Astrocyte of the spinal cord (primary cell): ENCODE results near the gene CD302.
"Not testable (repeated sequence)": the region's sequence is repeated elsewhere in the genome, so short reads cannot be mapped to it uniquely, and the experiment has no call there.

ENCODE experiments used
- DNase-seq: peaks from one replicate; pipeline ENCODE4 v3.0.0; 2011; ENCODE audit warnings: low read depth, low spot score
- H3K4me3 ChIP-seq: 2 replicates; pipeline ENCODE4 v1.5.1; 2011; ENCODE audit warnings: low read depth, mild to moderate bottlenecking, low read length, moderate library complexity
- CTCF ChIP-seq: IDR thresholded peaks from 2 replicates; pipeline ENCODE4 v1.5.1; 2012; ENCODE audit warnings: low read depth, mild to moderate bottlenecking, low read length, inconsistent platforms
- in situ Hi-C: cut with HindIII; loops from 2 replicates; pipeline ENCODE4 v1.10.0; 2017; ENCODE audit warnings: low sequenced_read_pairs

Gene CD302

DNA sequence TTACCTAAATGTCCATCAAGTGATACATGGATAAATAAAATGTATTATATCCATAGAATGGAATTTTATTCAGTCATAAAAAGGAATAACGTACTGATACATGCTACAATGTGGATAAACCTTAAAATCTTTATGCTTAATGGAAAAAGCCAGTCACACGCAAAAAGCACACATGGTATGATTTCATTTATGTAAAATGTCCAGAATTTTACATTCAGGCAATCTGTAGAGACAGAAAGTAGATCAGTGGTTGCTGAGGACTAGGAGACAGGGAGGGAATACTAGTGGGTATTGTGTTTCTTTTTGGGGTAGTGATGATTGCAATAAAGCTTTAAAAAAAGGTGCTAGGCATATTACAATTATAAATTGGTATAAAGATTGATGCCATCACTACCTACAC is 30.7 kb upstream of the CD302 start:
- H3K4me3 ChIP-seq = no peak overlapping the region
- in situ Hi-C loops = no loop called here
- DNase-seq = no peak
- TF ChIP-seq CTCF = no peak

DNA sequence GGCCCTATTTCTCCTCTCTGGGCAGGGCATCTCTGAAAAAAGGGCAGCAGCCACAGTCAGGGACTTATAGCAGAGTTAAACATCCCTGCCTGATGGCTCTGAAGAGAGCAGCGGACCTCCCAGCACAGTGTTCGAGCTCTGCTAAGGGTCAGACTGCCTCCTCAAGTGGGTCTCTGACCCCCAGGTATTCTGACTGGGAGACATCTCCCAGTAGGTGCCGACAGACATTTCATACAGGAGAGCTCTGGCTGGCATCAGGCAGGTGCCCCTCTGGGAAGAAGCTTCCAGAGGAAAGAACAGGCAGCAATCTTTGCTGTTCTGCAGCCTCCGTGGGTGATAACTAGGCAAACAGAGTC is 24.4 kb upstream of the CD302 start:
- in situ Hi-C loops, H3K4me3 ChIP-seq, DNase-seq: not testable (repeated sequence)

DNA sequence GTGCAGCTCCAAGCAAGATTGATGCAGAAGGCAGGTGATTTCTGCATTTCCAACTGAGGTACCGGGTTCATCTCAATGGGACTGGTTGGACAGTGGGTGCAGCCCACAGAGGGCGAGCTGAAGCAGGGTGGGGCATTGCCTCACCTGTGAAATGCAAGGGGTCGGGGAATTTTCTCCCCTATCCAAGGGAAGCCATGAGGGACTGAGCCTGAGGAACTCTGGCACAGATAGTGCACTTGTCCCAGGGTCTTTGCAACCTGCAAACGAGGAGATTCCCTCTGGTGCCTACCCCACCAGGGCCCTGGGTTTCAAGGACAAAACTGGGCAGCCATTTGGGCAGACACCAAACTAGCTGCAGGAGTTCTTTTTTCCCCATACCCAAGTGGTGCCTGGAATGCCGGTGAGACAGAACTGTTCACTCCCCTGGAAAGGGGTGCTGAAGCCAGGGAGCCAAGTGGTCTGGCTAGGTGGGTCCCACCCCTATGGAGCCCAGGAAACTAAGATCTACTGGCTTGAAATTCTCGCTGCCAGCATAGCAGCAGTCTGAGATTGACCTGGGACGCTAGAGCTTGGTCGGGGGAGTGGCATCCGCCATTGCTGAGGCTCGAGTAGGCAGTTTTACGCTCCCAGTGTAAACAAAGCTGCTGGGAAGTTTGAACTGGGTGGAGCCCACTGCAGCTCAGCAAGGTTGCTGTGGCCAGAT is 23.9 kb upstream of the CD302 start:
- DNase-seq, H3K4me3 ChIP-seq, in situ Hi-C loops: not testable (repeated sequence)

- TF ChIP-seq CTCF = no peak
- in situ Hi-C loops = no loop called here
- no peak for DNase-seq
- no peak overlapping the region for H3K4me3 ChIP-seq
Measured at GRCh38 chr2:159818940-159819339, 20.9 kb upstream of the CD302 start.

DNA sequence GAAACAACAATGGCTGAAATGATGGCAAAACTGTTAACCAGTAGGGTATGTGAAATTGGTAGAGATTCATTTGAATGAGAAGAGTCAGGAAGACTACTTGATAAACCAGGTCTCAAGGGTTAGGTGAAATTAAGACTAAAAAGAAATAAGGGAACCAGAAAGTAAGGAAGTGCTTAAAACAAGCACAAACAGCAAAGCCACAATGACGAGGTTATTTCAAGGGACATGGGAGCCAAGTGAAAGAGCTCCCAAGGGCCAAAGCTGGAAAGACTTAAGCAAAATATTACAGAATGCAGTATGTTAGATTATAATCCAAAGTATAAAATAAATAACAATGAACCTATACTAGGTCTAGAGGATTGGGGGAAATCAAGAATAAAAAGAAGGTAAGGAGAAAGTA is 19.3 kb upstream of the CD302 start:
- no peak for DNase-seq
- no peak for TF ChIP-seq CTCF
- in situ Hi-C loops = no loop called here
- H3K4me3 ChIP-seq = no peak overlapping the region

DNA sequence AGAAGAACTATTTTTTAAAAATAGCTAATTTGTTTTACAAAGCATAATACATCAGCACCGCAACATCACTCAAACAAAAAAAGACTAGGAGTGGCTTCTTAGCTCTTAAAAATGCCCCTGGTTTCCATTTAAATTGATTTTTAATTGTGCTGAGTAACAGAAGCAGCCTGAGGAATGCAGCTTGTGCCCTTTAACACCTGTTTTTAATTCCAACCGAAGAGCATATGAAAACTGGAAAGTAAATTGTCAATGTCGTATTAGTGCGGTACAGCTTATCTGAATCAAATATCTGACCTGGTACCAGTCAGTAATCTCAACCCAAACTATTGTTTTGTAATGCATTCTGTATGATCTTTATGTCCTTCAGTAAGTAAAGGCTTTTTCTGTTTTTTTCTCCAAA is 13.2 kb upstream of the CD302 start:
- in situ Hi-C loops = no loop called here
- TF ChIP-seq CTCF = no peak
- DNase-seq = no peak
- no peak overlapping the region for H3K4me3 ChIP-seq

- in situ Hi-C loops = no loop called here
- no peak for DNase-seq
- no peak for TF ChIP-seq CTCF
- H3K4me3 ChIP-seq = no peak overlapping the region
Measured at GRCh38 chr2:159808032-159808425, 10.0 kb upstream of the CD302 start.
